IPS DF 6.9 (cell line): ENCODE data around the gene CYTH4.

ENCODE experiments used
- DNase-seq: peaks from one replicate; pipeline ENCODE4 v3.0.0-alpha.2; 2013; ENCODE audit warnings: low read depth, low spot score
- H3K27ac ChIP-seq: one replicate; pipeline ENCODE4 v1.5.1; 2013; ENCODE audit warnings: low read length, control low read depth
- H3K27me3 ChIP-seq: 2 replicates; pipeline ENCODE4 v1.6.1; 2013; ENCODE audit warnings: mild to moderate bottlenecking, low read length; ENCODE audit not compliant: control insufficient read depth, insufficient read depth
- H3K36me3 ChIP-seq: 2 replicates; pipeline ENCODE4 v1.6.1; 2013; ENCODE audit warnings: low read length; ENCODE audit not compliant: control insufficient read depth, insufficient read depth
- H3K4me1 ChIP-seq: 2 replicates; pipeline ENCODE4 v1.6.1; 2013; ENCODE audit warnings: low read length; ENCODE audit not compliant: control insufficient read depth, insufficient read depth
- H3K4me3 ChIP-seq: 2 replicates; pipeline ENCODE4 v1.5.1; 2013; ENCODE audit warnings: mild to moderate bottlenecking, low read length
- H3K9me3 ChIP-seq: 2 replicates; pipeline ENCODE4 v1.6.1; 2013; ENCODE audit warnings: low read length, inconsistent platforms; ENCODE audit not compliant: control insufficient read depth, insufficient read depth
- whole genome bisulfite sequencing: extraction: QIAGEN DNeasy Blood & Tissue Kit; methylation state at CpG from one replicate; pipeline ENCODE4 v1.1.7; 2013; ENCODE audit warnings: mixed read lengths, missing lambda C conversion rate; ENCODE audit not compliant: insufficient read length, insufficient coverage; 5-methylcytosine and 5-hydroxymethylcytosine counted together

Gene CYTH4

DNA sequence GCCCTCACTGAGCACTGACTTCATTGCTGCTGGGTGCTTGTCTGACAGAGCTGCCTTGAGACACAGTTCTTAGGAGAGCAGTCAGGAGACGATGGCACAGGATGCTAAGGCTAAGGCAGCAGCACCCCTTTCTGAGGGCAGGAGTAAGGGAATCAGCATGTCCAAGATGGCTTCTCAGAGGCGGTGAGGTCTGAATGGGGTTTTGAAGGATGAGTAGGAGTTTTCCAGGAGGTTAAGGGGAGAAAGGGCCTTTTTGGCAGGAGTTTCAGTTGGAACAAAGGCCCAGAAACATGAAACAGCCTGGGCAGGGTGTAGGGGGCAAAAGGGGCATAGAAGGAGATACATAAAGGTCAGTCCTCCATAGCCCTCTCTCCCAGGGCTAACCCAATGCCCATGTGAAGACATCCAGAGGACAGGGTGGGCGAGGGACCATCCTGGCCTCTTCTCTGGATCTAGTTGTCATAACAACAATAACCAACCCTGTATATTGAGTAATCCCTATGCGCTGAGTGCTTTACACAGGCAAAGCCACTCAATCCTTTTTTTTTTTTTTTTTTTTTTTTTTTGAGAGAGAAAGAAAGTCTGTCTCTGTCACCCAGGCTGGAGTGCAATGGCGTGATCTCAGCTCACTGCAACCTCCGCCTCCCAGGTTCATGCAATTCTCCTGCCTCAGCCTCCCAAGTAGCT is 19.0 kb downstream of the CYTH4 start:
- no peaks in the 10 kb centered on the region for H3K9me3 ChIP-seq
- H3K27ac ChIP-seq: no peak overlapping the region

DNA sequence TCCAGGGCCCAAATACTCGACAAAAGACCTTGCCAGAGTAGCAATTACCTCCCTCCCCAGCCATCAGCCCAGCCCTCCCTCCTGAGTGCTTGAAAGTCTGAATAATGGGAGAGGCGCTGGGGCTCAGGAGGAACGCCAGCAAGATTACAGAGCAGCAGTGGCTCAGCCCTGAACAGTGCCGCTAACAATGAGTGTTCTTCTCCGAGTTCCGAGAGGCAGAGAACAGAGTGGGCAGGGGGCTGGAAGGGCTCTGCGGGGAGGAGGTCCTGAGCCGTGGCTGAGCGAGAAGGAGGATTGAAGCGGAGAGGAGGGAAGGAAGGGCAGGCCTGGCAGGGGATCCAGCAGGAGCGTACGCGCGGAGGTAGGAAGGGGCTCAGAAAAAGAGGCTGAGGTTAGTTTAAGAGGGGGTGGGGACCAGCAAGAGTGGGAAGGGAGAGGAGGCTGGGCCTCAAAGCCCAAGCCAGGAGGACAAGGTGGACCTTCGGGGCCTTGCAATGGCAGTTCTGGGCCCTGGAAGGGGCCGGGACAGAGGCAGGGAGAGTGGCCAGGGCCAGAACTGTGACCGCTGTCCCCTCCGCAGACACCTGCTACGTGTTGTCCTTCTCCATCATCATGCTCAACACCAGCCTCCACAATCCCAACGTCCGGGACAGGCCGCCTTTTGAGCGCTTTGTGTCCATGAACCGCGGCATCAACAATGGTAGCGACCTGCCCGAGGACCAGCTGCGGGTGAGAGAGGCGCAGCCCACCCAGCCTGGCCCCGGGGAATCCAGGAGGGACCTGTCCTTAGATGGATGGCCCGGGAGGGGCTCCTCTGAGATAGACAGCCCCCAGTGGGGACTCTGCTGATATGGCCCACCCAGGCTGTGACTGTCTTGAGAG is 20.6 kb downstream of the CYTH4 start:
- WGBS: no CpG with 5 or more reads among the region's 31 CpGs
- H3K27ac ChIP-seq: no peak overlapping the region

More for the DNA sequence above, 19.0 kb downstream of the CYTH4 start:
- H3K27me3 ChIP-seq: no peaks in the 10 kb centered on the region
- no CpG with 5 or more reads among the region's 6 CpGs for WGBS
- H3K36me3 ChIP-seq: no peaks in the 10 kb centered on the region
- no peak for DNase-seq
- no peak overlapping the region for H3K4me3 ChIP-seq
- H3K4me1 ChIP-seq: peaks cover 2% of the 10 kb centered on the region; the same call in 1 of the 2 replicates

DNA sequence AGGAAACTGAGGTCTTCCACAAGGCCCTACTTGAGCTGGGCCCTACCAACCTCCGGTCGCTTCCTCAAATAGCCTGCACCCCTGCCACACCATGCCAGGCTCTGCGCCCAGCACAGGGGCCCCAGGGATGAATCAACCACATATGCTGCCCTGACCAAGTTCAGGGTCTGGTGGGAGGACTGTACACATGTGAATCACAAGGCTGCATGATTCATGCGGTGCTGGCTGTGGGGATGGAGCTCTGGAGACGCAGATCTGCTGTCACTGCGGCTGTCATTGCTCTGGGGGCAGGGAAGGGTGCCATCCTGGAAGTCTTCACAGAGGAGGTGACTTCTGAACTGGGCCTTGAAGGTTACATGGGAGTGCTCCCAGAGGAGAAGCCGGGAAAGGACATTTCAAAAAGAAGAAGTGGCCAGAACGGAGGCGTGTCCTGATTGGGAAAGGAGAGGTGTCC is 21.5 kb downstream of the CYTH4 start:
- no peak for DNase-seq
- Histone ChIP-seq H3K36me3 (no peaks in the 10 kb centered on the region), H3K4me1 (peaks cover 2% of the 10 kb centered on the region; the same call in 1 of the 2 replicates), H3K9me3 (no peaks in the 10 kb centered on the region), H3K27ac (no peak overlapping the region), H3K4me3 (no peak overlapping the region), H3K27me3 (no peaks in the 10 kb centered on the region)
- WGBS: no CpG with 5 or more reads among the region's 9 CpGs

More for the DNA sequence above, 20.6 kb downstream of the CYTH4 start:
- H3K36me3 ChIP-seq: no peaks in the 10 kb centered on the region
- peaks cover 2% of the 10 kb centered on the region; the same call in 1 of the 2 replicates for H3K4me1 ChIP-seq
- no peak for DNase-seq
- no peak overlapping the region for H3K4me3 ChIP-seq
- H3K27me3 ChIP-seq: no peaks in the 10 kb centered on the region
- H3K9me3 ChIP-seq: no peaks in the 10 kb centered on the region

DNA sequence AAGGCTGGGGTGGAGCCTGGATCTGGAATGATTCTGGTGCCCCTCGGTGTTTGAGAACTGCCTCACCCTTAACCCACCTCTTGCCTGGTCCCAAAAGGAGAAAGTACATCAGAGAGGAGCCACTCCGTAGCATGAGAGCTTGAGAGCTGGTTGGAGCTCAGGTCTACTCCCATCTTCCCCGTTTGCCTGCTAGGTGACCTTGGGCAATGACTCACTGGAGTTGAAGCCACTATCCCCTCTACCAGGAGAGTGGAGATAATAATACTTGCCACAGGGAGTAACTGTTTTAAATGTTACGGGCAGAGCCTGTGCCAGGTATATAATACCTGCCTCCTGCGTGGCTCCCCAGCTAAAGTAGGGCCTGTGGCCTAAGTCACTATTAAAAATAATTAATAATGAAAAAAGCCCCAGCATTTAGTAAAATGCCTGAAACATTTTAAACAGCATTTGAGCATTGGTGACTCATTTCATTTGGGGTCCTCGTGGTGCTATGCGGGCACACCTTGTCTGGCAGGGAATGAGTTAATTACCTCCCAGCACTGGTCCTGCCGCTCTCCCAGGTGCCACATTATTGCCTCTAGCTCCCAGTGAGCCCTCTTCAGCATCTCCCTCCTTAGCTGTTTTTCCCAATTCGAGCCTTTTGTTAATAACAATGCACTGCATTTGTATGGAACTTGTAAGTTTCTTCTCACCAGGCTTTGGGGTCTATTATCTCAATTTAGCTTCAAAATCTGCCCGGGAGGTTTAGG is 22.5 kb downstream of the CYTH4 start:
- Histone ChIP-seq H3K9me3 (no peaks in the 10 kb centered on the region), H3K4me3 (no peak overlapping the region), H3K36me3 (no peaks in the 10 kb centered on the region), H3K4me1 (peaks cover 2% of the 10 kb centered on the region; the same call in 1 of the 2 replicates), H3K27me3 (no peaks in the 10 kb centered on the region), H3K27ac (no peak overlapping the region)
- WGBS: no CpG with 5 or more reads among the region's 10 CpGs
- no peak for DNase-seq

DNA sequence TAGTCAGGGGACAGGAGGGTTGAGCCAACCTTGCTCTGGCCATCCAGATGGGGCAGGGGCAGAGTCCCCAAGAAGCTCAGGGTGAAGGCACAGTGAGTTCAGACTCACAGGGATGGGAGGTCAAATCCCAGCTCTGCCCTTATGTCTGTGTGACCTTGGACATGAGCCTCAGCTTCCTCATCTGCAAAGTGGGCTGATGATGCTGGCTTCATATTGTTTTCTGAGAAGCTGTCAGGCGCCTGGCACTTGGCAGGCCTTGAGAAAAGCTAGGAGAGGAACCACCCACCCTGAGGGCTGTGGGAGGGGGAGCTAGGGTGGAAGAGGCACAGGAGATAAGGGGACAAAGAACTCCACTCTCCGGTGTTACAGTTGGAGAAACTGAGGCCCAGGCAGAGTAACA is 23.6 kb downstream of the CYTH4 start:
- no peaks in the 10 kb centered on the region for H3K27me3 ChIP-seq
- H3K9me3 ChIP-seq: no peaks in the 10 kb centered on the region
- no peak overlapping the region for H3K4me3 ChIP-seq
- peaks cover 3% of the 10 kb centered on the region; the same call in 1 of the 2 replicates for H3K4me1 ChIP-seq
- whole genome bisulfite sequencing: no CpG with 5 or more reads among the region's 2 CpGs
- DNase-seq: no peak
- no peaks in the 10 kb centered on the region for H3K36me3 ChIP-seq
- H3K27ac ChIP-seq: no peak overlapping the region

DNA sequence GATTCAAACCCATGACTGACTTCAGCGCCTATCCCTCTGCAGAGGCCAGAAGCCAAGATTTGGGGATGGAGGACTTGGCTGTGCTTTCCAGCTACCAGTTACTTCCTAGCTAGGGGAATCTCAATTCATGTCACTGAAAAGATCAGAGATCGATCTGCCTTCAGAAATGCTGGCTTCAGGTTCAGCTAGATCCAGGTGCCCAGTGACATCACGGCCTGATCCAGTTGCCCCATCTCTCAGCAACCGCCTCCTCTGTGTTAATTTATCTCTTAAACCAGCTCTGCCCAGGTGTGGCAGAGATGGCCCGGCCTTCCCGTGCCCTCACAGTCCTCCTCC is 24.2 kb downstream of the CYTH4 start:
- DNase-seq: no peak
- Histone ChIP-seq H3K27me3 (no peaks in the 10 kb centered on the region), H3K27ac (no peak overlapping the region), H3K36me3 (no peaks in the 10 kb centered on the region), H3K4me1 (peaks cover 3% of the 10 kb centered on the region; the same call in 1 of the 2 replicates), H3K4me3 (no peak overlapping the region), H3K9me3 (no peaks in the 10 kb centered on the region)
- no CpG with 5 or more reads among the region's 6 CpGs for WGBS

DNA sequence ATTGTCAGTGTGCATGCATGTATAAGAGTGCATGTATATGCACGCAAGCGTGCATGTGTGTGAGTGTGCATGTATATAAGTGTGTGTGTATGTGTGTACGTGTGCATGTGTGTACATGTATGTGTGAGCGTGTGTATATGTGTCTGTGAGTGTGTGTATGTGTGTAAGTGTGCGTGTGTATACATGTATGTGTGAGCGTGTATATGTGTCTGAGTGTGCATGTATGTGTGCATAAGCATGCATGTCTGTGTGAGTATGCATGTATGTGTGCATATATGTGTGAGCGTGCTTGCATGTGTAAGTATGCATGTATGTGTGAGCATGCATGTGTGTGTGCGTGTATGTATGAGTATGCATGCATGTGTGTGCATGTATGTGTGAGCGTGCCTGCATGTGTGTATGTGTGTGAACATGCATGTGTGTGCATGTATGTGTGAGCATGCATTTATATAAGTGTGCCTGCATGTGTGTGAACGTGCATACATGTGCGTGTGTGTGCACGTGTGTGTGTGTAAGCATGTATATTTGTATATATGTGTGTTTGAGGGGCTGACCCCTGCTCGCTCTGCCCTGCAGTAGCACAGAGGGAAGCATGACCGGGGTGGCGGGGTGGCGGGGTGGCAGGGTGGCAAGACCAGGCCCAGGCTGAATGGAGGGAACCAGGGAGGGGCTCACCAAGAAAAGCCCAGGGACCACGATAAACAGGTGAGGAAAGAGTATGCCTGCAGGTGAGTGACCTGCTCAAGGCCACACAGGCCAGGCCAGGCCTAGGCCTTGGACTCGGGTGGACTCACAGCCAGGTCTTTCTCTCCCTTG is 26.3 kb downstream of the CYTH4 start:
- no peaks in the 10 kb centered on the region for H3K36me3 ChIP-seq
- H3K27ac ChIP-seq: no peak overlapping the region
- no peak for DNase-seq
- no peak overlapping the region for H3K4me3 ChIP-seq
- H3K9me3 ChIP-seq: no peaks in the 10 kb centered on the region
- no CpG with 5 or more reads among the region's 18 CpGs for WGBS
- H3K27me3 ChIP-seq: no peaks in the 10 kb centered on the region
- H3K4me1 ChIP-seq: peaks cover 3% of the 10 kb centered on the region; the same call in 1 of the 2 replicates

DNA sequence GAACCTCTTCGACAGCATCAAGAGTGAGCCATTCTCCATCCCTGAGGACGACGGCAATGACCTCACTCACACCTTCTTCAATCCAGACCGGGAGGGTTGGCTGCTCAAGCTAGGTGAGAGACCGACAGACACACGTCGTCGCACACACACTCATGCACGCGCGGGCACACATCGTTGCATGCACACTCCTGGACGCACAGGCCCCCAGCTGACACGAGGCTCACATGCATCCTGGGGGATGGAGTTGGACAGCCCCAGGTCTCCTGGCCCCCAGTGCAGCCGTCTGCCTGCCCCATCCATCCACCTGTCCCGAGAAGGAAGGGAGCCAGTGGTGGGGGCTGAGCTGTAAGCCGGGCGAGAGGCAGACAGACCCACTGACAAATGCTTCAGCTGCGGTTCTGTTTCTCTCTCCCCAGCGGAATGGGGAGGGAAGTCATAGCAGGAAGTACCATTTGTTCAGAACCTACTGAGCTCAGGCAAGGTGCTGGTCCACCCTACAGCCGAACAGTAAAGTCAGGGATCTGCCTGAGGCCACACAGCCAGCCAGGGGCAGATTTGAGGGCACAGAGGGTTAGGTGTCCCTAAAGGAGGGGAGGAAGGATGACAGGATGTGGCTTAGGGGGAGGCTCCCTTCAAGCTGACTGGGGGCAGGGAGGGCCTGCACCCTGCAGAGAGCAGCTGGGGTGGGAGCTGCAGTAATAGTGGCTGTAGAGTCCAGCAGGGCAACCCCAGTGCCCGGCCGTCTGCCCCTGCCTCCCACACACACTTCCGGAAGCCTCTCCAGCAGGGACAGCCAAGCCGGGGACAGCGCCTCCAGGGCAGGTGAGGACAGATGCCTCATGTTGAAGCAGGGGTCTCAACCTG is 27.1 kb downstream of the CYTH4 start:
- Histone ChIP-seq H3K4me3 (no peak overlapping the region), H3K4me1 (peaks cover 3% of the 10 kb centered on the region; the same call in 1 of the 2 replicates)

DNA sequence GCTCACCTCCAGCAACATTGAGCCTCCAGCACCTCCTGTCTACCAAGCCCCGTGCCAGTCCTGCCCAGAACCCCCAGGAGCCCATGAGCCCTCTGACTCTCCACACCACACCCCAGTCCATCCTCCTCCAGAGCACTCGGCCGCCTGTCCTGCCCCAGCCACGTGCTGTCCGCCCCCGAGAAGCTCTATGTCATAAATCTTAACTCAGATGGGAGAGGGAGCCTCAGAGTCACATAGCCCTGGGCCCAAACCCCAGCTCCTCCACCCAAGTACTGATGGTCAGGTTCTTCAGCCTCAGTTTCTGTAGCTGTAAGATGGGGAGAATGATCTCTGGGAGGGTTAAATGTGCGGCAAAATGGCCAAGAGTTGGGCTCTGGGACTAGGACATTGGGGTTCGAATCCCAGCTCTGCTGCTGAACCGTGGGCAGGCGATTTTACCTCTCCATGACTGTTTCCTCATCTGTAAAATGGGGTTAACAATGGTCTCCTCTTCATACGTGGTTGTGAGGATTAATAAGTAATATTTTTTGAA is 27.8 kb downstream of the CYTH4 start:
- Histone ChIP-seq H3K9me3 (no peaks in the 10 kb centered on the region), H3K27ac (no peak overlapping the region), H3K27me3 (no peaks in the 10 kb centered on the region), H3K36me3 (no peaks in the 10 kb centered on the region), H3K4me1 (peaks cover 2% of the 10 kb centered on the region; the same call in 1 of the 2 replicates), H3K4me3 (no peak overlapping the region)
- no peak for DNase-seq
- no CpG with 5 or more reads among the region's 11 CpGs for WGBS

More for the DNA sequence above, 27.1 kb downstream of the CYTH4 start:
- no peak overlapping the region for H3K27ac ChIP-seq
- H3K9me3 ChIP-seq: no peaks in the 10 kb centered on the region
- H3K36me3 ChIP-seq: no peaks in the 10 kb centered on the region
- H3K27me3 ChIP-seq: no peaks in the 10 kb centered on the region
- no peak for DNase-seq
- no CpG with 5 or more reads among the region's 26 CpGs for WGBS
